ENCODE data around the gene PRH2. TPM values are rescaled to one million over a fixed set of nuclear protein-coding genes. Genes with fewer than 3 reads are reported as not detected.

The PRH2 gene
- polyA plus RNA-seq, 1 donor: 0.50 TPM

DNA sequence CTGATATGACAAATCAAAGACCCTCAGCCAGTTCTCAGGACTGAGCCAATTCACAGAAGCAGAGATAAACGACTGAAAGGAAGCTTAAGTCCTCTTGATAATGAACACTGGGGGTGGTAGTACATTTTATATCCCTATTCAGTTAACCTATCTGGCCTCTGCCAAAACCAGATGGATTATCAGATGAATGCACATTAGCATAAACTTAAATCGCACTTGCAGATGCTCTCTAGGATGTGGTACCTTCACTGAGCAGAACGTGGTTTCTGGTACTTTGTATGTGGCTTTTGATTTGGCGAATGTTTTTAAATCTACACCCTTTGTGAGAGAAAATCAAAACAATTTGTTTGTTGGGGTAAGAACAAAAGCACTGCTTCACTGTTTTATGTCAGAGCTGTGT, 31.2 kb downstream of the PRH2 start:
- DNase-seq: no peak

GRCh38 chr12:10965476-10965875, 36.4 kb downstream of the PRH2 start:
- DNase-seq: no peak

- DNase-seq: no peak
Observed at GRCh38 chr12:10966314-10966713, 37.3 kb downstream of the PRH2 start.

DNA sequence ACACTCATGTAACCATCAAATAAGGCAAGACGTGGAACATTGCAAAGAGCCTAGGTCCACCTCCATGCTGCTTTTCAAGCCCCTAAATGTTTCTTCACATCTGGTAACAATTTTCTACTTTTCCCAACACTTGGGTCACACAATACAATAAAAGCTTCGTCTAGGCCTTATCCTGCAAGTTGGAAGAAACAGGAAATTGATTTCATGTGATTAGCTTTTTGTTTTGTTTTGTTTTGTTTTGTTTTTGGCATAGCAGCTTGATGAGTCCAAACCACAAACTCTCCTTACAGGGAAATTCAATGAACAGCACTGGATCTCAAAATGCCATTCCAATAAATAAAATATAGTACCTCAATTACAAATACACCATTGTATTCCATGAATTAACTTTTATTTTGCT, 38.4 kb downstream of the PRH2 start:
- DNase-seq: no peak

GRCh38 chr12:10968765-10969456, 39.9 kb downstream of the PRH2 start:
- no peak for DNase-seq

- DNase-seq: no peak
Observed at GRCh38 chr12:10974965-10975364, 45.9 kb downstream of the PRH2 start.

- no peak for DNase-seq
Observed at GRCh38 chr12:10982244-10982643, 53.2 kb downstream of the PRH2 start.

Other genes with a start within 250 kb of the PRH2 start
- gene YBX3, start 205.9 kb upstream of the PRH2 start, polyA plus RNA-seq (ENCODE audit: insufficient read length): 233 TPM
- gene TAS2R7, start 126.6 kb upstream of the PRH2 start, polyA plus RNA-seq (ENCODE audit: insufficient read length): not detected
- not detected for gene TAS2R8, start 122.0 kb upstream of the PRH2 start, polyA plus RNA-seq (ENCODE audit: insufficient read length)
- gene TAS2R9, start 119.1 kb upstream of the PRH2 start, polyA plus RNA-seq (ENCODE audit: insufficient read length): not detected
- 4.4 TPM for gene TAS2R10, start 102.9 kb upstream of the PRH2 start, polyA plus RNA-seq (ENCODE audit: insufficient read length)
- gene PRR4, start 79.8 kb upstream of the PRH2 start, polyA plus RNA-seq (ENCODE audit: insufficient read length): 10.7 TPM
- 14.6 TPM for gene PRH1, start 45.0 kb upstream of the PRH2 start, polyA plus RNA-seq (ENCODE audit: insufficient read length)
- gene TAS2R13, start 19.7 kb upstream of the PRH2 start, polyA plus RNA-seq (ENCODE audit: insufficient read length): 0.12 TPM
- gene TAS2R14, start 10.0 kb downstream of the PRH2 start, polyA plus RNA-seq (ENCODE audit: insufficient read length): 5.3 TPM
- 0.18 TPM for gene TAS2R50, start 57.7 kb downstream of the PRH2 start, polyA plus RNA-seq (ENCODE audit: insufficient read length)
- 3.2 TPM for gene TAS2R20, start 69.1 kb downstream of the PRH2 start, polyA plus RNA-seq (ENCODE audit: insufficient read length)
- 1.9 TPM for gene TAS2R19, start 93.4 kb downstream of the PRH2 start, polyA plus RNA-seq (ENCODE audit: insufficient read length)
- 2.2 TPM for gene TAS2R31, start 102.2 kb downstream of the PRH2 start, polyA plus RNA-seq (ENCODE audit: insufficient read length)
- not detected for gene TAS2R46, start 133.1 kb downstream of the PRH2 start, polyA plus RNA-seq (ENCODE audit: insufficient read length)
- 0.63 TPM for gene TAS2R43, start 163.1 kb downstream of the PRH2 start, polyA plus RNA-seq (ENCODE audit: insufficient read length)
- gene TAS2R30, start 205.4 kb downstream of the PRH2 start, polyA plus RNA-seq (ENCODE audit: insufficient read length): 0.52 TPM
- 17.1 TPM for gene SMIM10L1, start 242.0 kb downstream of the PRH2 start, polyA plus RNA-seq (ENCODE audit: insufficient read length)